GM18873 (cell line): Measurements from ENCODE around the gene AOC3.
"Not testable (repeated sequence)": the region's sequence is repeated elsewhere in the genome, so short reads cannot be mapped to it uniquely, and the experiment has no call there.

Experiments
- ATAC-seq: cut with Tn5 transposase; IDR thresholded peaks from one replicate; pipeline ENCODE4 v1.9.1; 2021; ENCODE audit warnings: mild to moderate bottlenecking, moderate library complexity, moderate number of reproducible peaks; ENCODE audit not compliant: unreplicated experiment, low FRiP score

AOC3 gene

DNA sequence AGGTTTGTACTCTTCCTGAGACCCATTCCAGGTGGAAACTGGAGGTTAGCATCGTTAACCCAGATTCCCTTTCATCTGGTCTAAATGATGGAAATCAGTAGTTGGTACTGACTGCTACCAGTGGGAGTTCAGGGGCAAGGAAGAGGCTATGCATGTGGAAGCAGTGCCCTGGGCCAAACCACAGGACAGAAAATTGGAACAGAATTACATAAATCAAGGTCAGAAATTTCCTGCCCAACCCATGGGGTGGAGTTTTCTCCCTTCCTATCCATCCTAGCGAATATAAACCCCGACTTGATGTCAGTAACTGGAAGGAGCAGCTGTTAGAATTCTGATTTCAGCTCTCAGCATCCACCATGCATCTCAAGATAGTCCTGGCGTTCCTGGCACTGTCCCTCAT is 6.7 kb upstream of the AOC3 start, which contains the start of gene AOC2:
Gene AOC2 (plus strand): TSS at position 310 of the 400 bp plus-strand sequence. CDS start 47 bp downstream, at position 357.
- ATAC-seq, result no peak

DNA sequence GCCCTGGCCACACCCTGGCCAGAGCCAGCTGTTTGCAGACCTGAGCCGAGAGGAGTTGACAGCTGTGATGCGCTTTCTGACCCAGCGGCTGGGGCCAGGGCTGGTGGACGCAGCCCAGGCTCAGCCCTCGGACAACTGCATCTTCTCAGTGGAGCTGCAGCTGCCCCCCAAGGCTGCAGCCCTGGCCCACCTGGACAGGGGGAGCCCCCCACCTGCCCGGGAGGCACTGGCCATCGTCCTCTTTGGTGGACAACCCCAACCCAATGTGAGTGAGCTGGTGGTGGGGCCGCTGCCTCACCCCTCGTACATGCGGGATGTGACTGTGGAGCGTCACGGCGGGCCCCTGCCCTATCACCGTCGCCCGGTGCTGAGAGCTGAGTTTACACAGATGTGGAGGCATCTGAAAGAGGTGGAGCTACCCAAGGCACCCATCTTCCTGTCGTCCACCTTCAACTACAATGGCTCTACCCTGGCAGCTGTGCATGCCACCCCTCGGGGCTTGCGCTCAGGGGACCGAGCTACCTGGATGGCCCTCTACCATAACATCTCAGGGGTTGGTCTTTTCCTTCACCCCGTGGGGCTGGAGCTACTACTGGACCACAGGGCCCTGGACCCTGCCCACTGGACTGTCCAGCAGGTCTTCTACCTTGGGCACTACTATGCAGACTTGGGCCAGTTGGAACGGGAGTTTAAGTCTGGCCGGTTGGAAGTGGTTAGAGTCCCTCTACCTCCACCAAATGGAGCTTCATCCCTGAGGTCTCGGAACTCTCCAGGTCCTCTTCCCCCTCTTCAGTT is 6.0 kb upstream of the AOC3 start:
- ATAC-seq, result no peak

DNA sequence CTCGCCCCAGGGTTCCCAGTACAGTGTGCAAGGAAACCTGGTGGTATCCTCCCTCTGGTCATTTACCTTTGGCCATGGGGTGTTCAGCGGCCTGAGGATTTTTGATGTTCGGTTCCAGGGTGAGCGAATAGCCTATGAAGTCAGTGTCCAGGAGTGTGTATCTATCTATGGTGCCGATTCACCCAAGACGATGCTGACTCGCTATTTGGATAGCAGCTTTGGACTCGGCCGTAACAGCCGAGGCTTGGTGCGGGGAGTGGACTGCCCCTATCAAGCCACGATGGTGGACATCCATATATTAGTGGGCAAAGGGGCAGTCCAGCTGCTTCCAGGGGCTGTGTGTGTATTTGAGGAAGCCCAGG is 5.5 kb upstream of the AOC3 start:
- no peak for ATAC-seq

GRCh38 chr17:42845918-42846593 is 4.9 kb upstream of the AOC3 start:
- ATAC-seq, result no peak

- no peak for ATAC-seq
These were observed 4.3 kb upstream of the AOC3 start for GRCh38 chr17:42846594-42847280.

GRCh38 chr17:42848093-42848492 is 2.9 kb upstream of the AOC3 start:
- ATAC-seq, result no peak

GRCh38 chr17:42849031-42849430 is 2.0 kb upstream of the AOC3 start:
- ATAC-seq, result no peak

GRCh38 chr17:42849451-42850181 is 1.4 kb upstream of the AOC3 start:
- ATAC-seq, result no peak

DNA sequence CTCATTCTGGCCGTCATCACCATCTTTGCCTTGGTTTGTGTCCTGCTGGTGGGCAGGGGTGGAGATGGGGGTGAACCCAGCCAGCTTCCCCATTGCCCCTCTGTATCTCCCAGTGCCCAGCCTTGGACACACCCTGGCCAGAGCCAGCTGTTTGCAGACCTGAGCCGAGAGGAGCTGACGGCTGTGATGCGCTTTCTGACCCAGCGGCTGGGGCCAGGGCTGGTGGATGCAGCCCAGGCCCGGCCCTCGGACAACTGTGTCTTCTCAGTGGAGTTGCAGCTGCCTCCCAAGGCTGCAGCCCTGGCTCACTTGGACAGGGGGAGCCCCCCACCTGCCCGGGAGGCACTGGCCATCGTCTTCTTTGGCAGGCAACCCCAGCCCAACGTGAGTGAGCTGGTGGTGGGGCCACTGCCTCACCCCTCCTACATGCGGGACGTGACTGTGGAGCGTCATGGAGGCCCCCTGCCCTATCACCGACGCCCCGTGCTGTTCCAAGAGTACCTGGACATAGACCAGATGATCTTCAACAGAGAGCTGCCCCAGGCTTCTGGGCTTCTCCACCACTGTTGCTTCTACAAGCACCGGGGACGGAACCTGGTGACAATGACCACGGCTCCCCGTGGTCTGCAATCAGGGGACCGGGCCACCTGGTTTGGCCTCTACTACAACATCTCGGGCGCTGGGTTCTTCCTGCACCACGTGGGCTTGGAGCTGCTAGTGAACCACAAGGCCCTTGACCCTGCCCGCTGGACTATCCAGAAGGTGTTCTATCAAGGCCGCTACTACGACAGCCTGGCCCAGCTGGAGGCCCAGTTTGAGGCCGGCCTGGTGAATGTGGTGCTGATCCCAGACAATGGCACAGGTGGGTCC is 607 bp downstream of the AOC3 start:
- ATAC-seq, result not testable (repeated sequence)

- no peak for ATAC-seq
These were observed 1.4 kb downstream of the AOC3 start for GRCh38 chr17:42852351-42852750.

DNA sequence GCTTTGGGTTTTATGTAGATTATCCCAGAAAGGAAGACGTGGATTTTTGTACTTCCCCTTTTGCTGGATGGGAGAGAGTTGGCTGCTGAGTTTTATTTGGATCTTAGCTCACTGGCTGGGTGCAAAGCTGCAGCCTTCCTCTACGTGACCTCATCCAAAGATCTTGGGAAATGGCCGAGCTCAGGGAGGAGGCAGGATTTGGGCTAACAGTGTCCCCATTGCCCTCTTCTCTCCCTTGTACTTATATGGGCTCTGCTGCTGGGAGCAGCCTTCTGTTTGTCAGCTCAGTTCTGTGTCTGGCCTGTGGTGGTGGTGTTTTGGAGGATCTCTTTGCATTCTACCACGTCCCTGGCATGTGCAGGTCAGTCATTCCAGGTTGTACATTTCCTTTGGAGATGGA is 2.0 kb downstream of the AOC3 start:
- ATAC-seq, result no peak

DNA sequence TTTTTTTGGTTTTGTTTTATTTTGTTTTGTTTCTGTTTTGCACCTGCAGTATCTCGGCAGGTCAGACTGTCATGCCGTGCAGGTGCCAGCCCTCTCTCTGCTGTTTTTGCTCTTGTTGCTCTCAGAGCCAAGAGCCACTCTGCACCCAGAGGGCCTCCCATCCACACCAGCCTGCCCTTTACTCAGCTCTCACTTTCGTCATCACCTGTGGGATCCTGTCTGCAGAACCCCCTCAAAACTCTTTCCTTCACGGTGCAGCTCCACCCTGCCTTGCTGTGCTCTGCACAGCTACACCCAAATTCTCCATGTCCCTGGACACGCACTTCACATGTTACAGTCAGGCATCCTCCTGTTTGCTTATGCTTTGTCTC is 2.6 kb downstream of the AOC3 start:
- ATAC-seq, result no peak

GRCh38 chr17:42853968-42854790 is 3.2 kb downstream of the AOC3 start:
- ATAC-seq, result no peak

DNA sequence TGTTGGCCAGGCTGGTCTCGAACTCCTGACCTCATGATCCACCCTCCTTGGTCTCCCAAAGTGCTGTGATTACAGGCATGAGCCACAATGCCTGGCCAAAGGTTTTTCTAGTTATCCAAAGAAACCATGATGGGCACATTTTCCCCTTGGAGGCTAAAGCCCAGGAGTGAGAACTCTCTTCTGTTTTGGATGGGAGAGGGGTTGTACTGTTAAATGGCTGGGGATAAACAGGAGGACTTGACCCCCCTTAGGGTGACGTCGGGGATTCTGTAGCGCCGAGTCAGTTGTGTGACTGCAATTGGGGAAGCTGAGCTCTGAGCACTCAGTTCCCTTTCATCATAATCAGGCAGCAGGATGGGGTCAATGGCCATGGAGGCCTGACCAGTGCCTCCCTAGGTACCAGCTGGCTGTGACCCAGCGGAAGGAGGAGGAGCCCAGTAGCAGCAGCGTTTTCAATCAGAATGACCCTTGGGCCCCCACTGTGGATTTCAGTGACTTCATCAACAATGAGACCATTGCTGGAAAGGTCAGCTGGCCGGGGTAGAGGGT is 4.1 kb downstream of the AOC3 start:
- no peak for ATAC-seq

- not testable (repeated sequence) for ATAC-seq
These were observed 5.1 kb downstream of the AOC3 start for GRCh38 chr17:42856093-42856492.

DNA sequence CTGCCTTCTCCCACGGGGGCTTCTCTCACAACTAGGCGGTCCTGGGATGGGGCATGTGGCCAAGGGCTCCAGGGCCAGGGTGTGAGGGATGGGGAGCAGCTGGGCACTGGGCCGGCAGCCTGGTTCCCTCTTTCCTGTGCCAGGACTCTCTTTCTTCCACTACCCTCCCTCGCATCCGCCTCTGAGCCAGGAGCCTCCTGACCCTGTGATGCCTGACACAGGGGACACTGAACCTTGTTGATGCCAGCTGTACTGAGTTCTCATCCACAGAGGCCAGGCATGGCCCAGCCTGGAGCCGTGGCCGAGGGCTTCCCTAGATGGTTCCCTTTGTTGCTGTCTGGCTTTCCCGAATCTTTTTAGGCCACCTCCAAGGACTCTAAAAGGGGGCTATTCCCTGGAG is 5.5 kb downstream of the AOC3 start:
- not testable (repeated sequence) for ATAC-seq

DNA sequence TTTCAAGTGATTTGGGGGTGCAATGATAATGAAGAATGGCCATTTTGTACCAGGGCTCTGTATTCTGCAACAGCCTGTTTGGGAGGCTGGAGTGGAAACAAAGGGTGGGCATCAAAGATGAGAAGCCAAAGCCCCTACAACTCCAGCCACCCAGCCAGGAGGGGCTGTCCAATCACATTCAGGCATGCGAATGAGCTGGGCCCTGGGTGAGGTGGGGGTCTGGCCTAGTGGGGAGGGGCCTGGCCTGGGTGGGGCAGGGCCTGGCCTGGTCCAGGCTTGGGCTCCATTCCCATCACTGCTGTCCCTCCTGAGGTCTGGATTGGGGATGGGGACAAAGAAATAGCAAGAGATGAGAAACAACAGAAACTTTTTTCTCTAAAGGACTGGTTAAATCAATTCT is 6.4 kb downstream of the AOC3 start:
- no peak for ATAC-seq

DNA sequence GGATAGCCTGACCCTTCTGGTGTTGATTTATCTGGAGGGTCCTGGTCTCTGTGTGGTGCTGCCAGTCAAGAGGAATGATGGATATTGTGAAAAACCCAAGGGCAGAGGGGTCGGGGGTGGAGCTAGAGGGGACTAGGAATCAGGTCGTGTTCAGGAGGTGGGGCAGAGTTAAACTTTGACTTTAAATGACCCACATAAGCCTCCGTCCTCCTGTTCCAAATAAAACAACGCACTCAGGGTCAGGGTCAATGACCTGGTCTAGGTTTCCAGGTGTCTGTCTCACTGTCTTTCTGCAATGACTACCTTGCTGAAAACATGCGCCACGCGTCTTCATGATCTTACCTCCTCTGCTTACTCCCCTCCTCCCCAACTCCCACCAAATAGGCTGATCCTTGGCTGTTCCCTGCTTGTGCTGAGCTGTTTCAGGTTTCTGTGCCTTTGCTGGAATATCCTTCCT is 14.7 kb downstream of the AOC3 start:
- ATAC-seq, result no peak

DNA sequence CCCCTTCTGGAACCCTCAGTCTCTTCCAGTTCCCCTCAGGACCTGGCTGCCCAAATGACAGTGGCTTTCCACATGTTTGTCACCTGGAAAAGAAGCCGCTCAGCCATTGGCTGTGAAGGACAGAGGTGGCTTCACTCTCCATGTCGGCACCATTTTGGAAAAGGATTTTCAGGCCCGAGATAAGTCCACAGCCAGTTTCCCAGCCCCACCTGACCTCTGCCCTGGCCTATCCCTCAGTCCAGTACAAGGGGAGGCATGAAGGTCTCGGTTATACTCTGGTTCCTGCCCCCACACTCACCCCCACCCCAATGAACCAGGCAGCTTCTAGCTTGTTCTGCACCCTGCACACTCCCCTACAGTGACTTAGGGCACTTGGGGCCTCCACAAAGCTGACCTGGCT is 15.2 kb downstream of the AOC3 start:
- ATAC-seq, result no peak
